GM18498 (cell line): ENCODE data around the gene GTF2IRD1.
"Not testable (repeated sequence)": the region's sequence is repeated elsewhere in the genome, so short reads cannot be mapped to it uniquely, and the experiment has no call there.

ENCODE experiments used
- ATAC-seq: cut with Tn5 transposase; IDR thresholded peaks from one replicate; pipeline ENCODE4 v1.9.1; 2021; ENCODE audit warnings: mild to moderate bottlenecking, moderate library complexity; ENCODE audit not compliant: unreplicated experiment

The GTF2IRD1 gene

GRCh38 chr7:74544706-74545469, 91.2 kb downstream of the GTF2IRD1 start:
- no peak for ATAC-seq

DNA sequence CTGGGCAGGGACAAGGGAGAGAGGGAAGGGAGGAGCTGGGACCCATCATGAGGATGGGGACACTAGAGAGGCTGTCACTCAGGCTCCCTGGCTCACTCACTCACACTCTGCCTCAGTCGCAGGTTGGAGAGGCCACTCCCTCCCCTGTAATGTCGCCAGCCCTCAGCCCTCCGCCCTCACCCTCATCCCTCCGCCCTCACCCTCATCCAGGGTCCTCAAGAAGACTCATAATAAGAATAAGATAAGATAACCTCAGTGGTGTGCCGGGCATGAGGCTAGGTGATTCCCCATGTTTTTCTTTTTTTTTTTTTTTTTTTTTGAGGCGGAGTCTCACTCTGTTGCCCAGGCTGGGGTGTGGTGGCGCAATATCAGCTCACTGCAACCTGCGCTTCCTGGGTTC, 92.2 kb downstream of the GTF2IRD1 start:
- ATAC-seq, result no peak

GRCh38 chr7:74553596-74554012, 99.9 kb downstream of the GTF2IRD1 start:
- ATAC-seq, result not testable (repeated sequence)

DNA sequence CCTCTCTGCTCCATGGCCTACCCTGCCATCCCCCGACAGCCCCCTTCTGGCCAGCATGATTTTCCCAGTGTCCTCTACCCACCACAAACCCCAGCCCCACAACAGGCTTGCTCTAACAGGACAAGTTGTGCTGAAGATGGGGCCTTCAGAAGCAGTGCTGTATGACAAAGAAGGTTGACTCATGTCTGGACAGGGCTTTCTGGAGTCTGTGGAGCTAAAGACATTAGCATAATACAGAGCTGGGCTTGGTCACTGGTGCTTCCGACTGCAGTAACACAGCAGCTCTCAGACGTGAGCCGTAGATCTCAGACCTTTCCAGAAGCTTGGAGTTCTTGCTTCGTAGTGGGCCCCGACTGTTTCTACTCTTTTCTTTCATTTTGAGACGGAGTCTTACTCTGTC, 100.5 kb downstream of the GTF2IRD1 start:
- no peak for ATAC-seq

- ATAC-seq, result no peak
Measured at GRCh38 chr7:74560086-74560719, 106.5 kb downstream of the GTF2IRD1 start.

GRCh38 chr7:74561898-74562613, 108.3 kb downstream of the GTF2IRD1 start:
- no peak for ATAC-seq

DNA sequence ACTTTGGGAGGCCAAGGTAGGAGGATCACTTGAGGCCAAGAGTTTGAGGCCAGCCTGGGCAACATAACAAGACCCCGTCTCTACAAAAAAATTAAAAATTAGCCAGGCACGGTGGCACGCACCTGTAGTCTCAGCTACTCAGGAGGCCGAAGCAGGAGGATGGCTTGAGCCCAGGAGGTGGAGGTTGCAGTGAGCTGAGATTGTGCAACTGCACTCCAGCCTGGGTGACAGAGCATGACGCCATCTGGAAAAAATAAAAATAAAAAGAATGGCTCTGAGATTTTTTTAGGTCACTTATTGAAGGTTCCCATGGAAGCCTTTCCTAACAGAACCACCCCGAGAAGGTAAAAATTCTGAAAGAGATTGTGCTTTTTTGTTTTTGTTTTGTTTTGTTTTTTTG, 109.9 kb downstream of the GTF2IRD1 start:
- not testable (repeated sequence) for ATAC-seq

DNA sequence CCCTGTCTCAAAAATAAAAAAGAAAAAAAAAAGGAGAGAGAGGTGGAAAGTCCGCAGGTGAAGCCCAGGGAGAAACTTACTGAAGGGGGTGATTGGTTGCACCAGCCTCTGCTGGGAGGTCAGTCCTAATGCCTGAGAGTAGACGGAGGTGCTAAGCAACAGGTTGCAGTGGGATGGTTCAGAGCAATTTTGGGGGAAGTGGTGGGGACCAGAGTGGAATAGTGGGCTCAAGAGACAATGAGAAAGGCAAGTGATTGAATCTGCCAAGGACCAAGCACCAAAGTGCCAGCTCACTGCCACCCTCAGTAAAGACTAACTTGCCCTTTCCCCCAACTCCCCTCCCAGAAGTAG, 113.6 kb downstream of the GTF2IRD1 start:
- no peak for ATAC-seq

DNA sequence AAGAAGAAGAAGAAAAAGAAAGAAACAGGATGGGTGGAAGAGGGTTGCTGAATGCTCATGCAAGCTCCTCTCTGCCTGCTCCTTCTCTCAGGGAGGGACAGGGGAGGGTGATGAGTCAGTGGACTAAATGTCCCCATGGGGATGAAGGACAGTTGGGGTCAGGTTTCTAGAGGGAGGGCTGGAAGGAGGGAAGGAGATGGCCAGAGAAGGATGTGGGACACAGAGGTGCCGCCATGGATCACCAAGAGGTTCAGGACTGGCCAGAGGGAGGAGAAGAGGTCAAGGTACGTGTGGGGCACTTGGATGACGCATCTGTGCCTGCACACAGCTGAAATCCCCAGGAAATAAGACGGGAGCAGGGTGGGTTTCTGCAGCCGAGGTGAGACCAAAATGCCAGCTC, 115.0 kb downstream of the GTF2IRD1 start:
- no peak for ATAC-seq

GRCh38 chr7:74569501-74570075, 115.9 kb downstream of the GTF2IRD1 start:
- no peak for ATAC-seq

DNA sequence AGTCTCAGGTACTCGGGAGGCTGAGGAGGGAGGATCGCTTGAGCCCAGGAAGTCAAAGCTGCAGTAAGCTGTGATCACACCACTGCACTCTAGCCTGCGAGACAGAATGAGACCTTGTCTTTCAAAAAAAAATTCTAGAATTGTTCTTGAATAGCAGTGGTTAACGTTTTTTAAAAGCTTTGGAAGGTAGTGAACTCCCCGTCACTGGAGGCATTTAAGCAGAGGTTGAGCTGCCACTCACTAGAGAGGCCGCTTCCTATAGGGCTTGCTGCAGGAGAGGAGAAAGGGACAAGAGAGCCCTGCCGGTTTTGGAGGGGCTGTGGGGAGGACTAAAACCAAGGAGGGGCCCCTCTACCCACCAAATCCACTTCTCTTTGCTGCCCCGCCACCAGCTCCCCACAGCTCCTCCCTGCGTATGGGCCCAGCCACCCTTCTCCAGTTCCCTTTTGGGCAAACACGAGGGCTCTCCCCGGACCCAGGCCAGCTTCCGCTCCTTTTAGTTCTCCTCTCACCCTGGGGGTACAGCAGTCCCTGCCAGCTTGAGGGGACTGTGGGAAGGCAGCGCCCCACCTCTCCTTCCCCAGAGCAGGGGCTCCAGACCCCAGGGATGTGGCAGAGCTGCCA, 116.9 kb downstream of the GTF2IRD1 start:
- no peak for ATAC-seq

- ATAC-seq, result no peak
Measured at GRCh38 chr7:74572301-74572979, 118.7 kb downstream of the GTF2IRD1 start.

- no peak for ATAC-seq
Measured at GRCh38 chr7:74573512-74573911, 119.8 kb downstream of the GTF2IRD1 start.

DNA sequence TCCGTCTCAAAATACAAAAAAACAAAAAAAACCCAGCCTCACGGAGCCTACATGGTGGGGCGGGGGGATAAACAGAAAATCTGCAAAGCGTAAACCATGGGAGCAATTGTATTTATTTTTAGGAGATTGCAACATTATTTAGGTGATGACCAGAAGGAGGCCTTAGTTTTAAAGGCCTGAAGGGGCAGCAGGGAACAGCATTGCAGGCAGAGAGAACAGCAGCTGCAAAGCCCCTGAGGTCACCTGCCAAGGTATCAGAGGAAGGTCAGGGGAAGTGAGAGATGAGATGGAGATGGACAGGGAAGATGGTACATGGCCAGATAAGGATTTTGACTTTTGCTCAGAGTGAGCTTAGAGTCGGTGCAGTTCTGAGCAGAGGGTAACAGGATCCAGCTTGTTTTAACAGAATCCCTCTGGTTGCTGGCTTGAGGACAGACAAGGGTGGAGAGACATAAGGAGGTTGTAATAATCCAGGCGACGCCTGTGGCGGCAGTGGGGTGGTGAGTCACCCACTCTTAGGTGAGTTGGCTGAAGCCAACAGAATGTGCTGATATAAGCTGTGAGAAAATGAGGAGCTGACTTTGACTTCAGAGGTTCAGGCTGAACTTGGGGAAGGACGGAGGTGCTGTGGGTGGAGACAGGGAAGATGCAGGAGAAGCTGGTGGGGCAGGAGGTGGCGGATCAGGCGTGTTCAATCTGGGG, 121.5 kb downstream of the GTF2IRD1 start:
- no peak for ATAC-seq

DNA sequence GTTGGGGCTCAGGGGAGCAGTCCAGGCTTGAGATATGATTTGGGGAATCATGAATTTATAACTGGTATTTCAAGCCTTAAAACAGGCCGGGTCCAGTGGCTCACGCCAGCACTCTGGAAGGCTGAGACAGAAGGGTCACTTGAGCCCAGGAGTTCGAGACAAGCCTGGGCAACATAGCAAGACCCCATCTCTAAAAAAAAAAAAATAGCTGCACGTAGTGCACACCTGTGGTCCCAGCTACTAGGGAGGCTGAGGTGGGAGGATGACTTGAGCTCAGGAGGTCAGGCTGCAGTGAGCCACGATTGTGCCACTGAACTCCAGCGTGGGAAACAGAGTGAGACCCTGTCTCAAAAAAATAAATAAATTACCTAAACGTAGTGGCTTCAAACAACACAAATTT, 122.1 kb downstream of the GTF2IRD1 start:
- ATAC-seq, result no peak

DNA sequence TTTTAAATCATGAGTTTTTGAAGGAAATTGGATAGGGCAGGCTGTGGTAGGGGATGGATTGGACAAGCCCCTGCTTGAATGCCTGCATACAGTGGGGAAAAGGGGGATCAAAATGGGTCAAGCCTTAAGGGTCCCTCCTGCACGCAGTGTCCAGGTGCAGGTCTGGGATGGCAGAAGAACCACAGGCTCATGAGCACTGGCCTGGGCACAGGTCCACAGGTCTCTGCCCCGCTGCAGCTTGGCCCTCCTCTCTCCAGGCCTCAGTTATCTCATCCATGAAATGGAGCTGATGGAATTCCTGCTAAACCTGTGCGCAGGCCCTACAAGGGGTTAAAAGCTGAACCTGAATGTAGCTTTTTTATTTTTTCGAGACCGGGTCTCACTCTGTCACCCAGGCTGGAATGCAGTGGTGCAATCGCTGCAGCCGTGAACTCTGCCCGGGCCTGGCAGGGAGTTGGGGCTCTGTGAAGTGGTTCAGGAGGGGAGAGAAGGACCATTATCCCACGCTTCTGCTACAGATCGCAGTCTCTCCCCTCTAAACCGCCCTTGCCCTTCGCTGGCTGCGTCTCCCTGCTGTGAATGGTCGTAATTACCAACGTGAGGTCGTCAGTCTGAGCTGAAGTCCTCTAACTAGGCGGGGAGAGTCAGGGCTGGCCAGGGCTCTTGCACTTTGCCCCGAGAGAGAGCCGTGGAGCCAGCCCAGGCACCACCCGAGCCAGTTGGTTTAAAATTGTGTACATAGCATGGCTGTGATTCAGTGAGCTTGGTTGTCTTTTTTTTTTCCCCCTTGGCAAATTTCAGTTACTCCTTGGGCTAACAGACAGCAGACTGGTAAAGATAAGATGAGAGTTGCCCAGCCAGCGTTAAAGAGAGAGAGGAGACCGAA, 126.3 kb downstream of the GTF2IRD1 start:
- ATAC-seq, result no peak

DNA sequence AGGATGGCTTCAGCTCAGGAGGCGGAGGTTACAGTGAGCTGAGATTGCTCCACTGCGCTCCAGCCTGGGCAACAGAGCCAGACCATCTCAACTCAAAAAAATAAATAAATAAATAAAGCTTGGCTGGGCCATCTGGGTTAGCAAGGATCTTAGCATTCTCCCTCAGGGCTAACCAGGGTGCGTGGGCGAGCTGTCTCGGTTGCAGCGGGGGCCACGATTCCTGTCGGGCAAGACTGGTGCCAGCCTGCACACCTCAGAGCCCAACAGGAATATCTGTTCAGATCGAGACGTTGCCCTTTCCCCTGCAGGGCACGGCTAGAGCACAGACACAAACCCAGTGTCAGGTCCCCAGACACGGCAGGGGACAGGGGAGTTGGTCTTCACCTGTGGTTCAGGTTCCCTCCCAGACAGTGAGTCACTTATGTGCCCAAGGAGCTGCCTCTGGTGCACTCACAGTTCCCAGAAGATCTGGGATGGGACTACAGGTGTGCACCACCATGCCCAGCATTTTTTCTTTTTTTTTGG, 128.3 kb downstream of the GTF2IRD1 start:
- no peak for ATAC-seq

GRCh38 chr7:74582447-74583039, 128.8 kb downstream of the GTF2IRD1 start:
- ATAC-seq, result no peak
